ENCODE results near the gene CNIH4.
"Not testable (repeated sequence)": the region's sequence is repeated elsewhere in the genome, so short reads cannot be mapped to it uniquely, and the experiment has no call there.

CNIH4 gene

DNA sequence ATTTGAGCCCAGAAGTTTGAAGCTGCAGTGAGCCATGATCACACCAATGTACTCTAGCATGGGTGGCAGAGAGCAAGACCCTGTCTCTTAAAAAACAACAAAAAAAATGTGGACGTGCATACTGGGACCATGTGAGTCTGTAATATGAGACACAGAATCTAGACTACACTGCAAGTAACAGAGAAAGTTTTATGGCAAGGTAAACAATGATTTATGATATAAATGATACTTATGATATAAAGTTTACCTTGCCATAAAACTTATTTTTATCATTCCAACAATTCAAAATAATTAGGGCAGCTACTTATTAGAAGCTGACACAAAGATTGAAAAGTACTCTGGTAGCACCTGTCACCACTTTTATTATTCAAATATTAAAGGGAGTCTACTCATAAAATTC lies 43.2 kb downstream of the CNIH4 start:
- no peak for DNase-seq (ENCODE audit: low spot score)

- no peak for DNase-seq (ENCODE audit: low spot score)
These were observed 45.9 kb downstream of the CNIH4 start for GRCh38 chr1:224402472-224403036.

DNA sequence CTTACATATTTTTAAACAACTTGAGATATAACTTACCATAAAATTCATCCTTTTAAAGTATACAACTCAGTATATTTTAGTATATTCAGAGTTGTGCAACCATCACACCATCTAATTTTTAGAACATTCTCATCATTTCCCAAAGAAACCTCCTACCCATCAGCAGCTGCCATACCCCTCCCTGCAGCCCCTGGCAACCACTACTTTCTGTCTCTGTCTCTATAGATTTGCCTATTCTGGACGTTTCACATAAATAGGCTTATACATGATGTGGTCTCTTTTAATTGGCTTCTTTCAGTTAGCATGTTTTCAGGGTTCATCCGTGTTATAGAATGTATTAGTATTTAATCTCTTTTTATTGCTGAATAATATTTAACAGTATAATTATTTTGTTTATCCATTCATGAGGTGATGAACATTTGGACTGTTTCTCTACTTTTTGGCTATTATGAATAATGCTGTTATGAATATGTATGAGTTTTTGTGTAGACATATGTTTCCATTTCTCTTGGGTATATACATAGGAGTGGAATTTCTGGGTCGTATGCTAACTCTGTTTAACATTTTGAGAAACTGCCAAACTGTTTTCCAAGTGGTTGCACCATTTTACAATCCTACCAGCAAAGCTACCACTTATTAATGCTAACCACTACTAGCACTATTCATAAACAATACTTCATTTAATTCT lies 48.4 kb downstream of the CNIH4 start:
- DNase-seq (ENCODE audit: low spot score): no peak

DNA sequence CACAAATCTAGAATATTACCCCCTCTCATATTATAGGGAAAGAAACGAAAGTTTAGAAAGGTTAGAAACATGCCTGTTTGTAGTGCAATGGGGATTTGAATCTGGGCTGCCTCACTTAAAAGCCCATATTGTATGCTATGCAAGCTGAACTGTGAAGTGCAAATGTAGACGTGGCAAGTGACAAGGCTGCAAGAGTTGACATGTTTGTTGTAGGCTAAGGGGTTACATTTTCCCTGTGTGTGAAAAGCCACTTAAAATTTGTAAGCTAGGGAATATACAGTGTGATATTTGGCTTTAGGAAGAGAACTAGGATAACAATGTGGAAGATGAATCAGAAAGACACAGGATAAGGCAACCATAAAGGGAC lies 48.9 kb downstream of the CNIH4 start:
- no peak for DNase-seq (ENCODE audit: low spot score)

DNA sequence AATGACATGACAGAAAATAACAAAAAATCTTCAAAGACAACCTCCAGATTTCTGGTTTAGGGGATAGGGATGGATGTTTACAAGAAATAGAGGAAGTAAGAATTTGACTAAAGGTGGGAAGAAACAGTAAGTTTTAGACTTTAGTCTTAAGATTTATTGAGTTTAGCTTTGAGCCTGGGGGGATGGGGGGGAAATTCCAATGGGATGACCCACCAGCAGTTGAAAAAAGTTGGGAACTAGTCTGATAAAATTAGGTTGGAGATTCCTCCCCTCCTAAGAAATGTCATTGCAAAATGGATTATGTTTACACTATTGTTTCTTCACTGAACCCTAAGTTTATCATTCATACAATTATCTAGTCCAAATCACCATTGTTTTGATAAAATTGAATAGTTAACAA lies 49.5 kb downstream of the CNIH4 start:
- no peak for DNase-seq (ENCODE audit: low spot score)

GRCh38 chr1:224407571-224408293 lies 51.1 kb downstream of the CNIH4 start:
- no peak for DNase-seq (ENCODE audit: low spot score)

DNA sequence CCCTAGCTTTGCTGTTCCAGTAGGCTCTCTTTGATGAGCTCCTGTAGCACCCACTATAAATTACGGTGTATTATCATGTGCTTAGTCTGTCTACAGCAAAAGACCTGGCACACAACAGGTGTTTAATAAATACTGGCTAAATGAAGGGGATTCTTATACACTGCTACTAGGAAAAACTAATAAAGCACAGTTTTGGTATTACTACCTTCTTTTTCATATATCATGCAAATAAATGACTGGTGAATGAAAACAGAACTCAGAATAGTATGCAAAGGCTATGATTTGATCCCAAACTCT lies 51.6 kb downstream of the CNIH4 start:
- no peak for DNase-seq (ENCODE audit: low spot score)

DNA sequence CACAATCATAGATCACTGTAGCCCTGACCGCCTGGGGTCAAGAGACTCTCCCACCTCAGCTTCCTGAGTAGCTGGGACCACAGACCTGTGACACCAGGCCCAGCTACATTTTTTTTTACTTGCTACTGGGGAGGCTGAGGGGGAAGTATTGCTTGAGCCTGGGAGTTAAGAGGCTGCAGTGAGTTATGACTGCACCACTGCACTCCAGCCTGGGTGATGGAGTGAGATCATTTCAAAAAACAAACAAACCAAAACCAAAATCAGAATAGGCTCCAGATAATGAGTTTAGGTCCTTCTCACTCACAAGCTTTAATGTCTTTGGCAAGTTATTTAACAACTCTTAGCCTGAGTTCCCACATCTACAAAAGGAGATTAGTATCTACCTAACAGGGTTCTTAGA lies 55.1 kb downstream of the CNIH4 start:
- no peak for DNase-seq (ENCODE audit: low spot score)

GRCh38 chr1:224420106-224420505 lies 63.4 kb downstream of the CNIH4 start:
- no peak for DNase-seq (ENCODE audit: low spot score)

DNA sequence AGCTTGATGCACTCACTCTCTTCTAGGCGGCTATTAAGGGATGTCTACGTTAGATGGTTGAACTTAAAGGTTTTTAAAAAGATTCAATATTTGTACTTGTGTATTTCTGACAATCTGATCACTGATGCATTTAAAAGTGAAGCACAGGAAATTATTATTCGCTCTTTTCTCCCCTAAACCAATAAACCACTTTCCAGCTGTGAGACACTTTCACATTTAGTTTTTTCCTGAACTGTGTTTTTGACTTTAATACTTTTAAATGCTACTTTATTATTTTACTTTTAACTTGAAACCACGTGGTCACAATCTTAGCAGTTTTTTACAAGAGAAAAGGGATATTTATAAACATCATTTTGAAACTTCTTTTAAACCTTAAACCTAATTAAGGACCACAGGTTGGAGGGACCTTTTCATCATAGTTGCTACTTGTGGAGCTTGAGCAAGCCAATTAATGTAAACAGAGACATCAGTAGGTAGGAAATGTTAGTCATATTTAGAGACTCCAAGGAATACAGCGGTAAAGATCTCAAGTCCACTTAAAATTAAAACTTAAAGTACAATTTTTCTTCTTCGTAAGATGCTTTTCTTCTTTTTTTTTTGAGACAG lies 68.7 kb downstream of the CNIH4 start:
- no peak for DNase-seq (ENCODE audit: low spot score)

- not testable (repeated sequence) for DNase-seq (ENCODE audit: low spot score)
These were observed 70.2 kb downstream of the CNIH4 start for GRCh38 chr1:224426869-224427268.

DNA sequence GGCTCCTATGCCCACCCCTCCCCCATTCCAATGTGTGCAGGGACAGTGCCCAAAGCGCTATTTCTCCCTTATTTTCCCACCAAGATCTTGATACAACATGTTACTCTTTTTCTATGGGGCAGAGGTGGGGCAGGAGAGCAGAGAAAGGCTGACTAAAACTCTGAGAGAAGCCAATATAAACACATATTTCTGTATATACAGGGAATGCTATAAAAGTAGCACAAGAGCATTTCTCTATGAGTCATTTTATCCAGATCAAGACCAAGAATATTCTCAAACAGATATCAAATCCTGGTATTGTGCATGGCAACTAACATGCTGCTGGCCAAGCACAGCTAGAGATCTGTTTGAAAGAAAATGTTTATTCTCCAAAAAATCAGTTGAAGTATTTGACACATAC lies 70.7 kb downstream of the CNIH4 start:
- DNase-seq (ENCODE audit: low spot score): no peak

- DNase-seq (ENCODE audit: low spot score): not testable (repeated sequence)
These were observed 72.0 kb downstream of the CNIH4 start for GRCh38 chr1:224428713-224429112.

Measured in germinal center (tissue), 1 donor.